HG02759 (cell line): ENCODE results near the gene SPATA4.

ENCODE experiments used
- ATAC-seq: cut with Tn5 transposase; IDR thresholded peaks from one replicate; pipeline ENCODE4 v1.9.1; 2021; ENCODE audit warnings: mild to moderate bottlenecking, moderate library complexity; ENCODE audit not compliant: unreplicated experiment

The SPATA4 gene

DNA sequence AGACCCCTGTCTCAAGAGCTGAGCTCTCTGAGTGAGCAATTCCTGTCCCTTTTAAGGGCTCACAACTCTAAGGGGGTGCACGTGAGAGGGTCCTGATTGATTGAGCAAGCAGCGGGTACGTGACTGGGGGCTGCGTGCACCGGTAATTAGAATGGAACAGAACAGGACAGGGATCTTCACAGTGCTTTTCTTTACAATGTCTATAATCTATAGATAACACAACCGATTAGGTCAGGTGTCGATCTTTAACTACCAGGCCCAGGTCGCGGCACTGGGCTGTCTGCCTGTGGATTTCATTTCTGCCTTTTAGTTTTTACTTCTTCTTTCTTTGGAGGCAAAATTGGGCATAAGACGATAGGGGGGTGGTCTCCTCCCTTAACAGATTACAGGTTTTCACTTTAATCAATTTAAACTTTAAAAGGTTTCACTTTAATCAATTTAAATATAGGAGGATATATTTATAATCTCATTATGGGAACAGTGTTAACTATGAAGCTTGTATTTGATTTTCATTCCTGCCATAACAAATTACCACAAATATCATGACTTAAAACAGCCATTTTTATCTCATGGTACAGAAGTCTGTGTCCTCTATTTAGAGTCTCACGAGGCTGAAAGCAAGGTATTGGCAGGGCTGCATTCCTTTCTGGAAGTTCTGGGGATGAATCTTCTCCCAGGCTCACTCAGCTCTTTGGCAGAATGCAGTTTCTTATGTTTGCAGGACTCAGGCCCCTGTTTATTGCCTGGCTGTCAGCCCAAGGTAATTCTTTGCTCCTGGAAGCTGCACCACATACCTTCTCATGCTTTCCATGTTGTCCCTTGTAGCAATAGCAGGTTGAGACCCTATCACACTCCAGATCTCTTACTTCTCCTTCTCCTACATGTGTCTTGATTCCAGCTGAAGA lies 5.2 kb downstream of the SPATA4 start:
- no peak for ATAC-seq

- ATAC-seq = no peak
Measured at GRCh38 chr4:176188654-176189053, 6.7 kb downstream of the SPATA4 start.

- no peak for ATAC-seq
Measured at GRCh38 chr4:176187624-176188023, 7.8 kb downstream of the SPATA4 start.

GRCh38 chr4:176186671-176187395 lies 8.6 kb downstream of the SPATA4 start:
- ATAC-seq = no peak

DNA sequence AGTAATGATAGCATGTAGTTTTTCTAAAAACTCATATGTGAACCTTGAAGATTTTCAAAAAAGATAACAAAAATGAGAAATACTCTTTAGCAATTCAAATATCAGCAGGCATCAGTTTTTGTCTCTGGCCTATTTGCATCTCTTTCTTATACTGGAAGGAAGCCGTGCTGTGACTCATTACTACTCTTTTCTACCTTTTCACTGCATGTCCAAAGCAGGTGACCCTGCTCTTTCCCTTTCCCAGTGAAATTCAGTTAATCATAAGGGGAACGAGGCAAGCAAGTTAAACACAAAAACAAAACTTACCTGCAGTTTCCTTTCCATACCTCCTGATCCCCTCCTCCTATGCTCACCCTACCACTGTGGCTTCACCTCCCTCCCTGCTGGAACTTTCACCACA lies 9.3 kb downstream of the SPATA4 start:
- no peak for ATAC-seq

DNA sequence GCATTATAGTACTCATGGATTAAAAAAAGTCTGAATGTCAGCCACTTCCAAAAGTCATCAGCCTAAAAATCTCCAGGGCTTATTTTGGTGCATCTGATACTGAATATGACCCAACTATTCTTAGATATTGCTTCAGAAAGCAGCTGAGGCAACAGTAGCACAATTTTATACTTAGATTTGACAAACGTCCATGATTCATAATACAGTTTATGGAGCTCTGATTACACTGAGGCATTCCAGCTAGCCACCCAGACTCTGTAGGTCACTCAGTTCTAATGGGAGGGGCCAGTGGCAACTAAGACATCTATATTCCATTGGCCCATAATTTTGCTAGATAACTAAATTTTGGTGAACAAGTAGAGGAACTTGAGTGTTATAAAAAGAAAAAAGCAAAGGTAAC lies 10.3 kb downstream of the SPATA4 start:
- ATAC-seq = no peak

DNA sequence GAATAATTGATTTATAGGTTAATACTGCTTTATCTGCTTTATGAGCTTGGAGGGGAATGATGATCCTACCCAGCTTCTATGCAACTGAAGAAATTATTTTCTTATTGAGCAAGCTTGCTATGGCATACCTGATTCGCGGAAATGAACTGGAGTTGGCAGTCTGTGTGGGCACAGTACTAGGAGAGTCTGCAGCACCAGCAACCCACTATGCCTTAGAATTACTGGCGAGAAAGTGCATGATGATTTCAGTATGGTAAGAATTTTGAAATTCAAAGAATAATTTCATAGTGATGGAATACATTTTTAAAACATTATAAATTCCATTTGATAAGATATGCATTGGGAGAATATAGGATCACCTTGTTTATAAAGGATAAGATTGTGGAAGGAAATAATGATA lies 32.3 kb downstream of the SPATA4 start:
- no peak for ATAC-seq

GRCh38 chr4:176156656-176157055 lies 38.7 kb downstream of the SPATA4 start:
- no peak for ATAC-seq

DNA sequence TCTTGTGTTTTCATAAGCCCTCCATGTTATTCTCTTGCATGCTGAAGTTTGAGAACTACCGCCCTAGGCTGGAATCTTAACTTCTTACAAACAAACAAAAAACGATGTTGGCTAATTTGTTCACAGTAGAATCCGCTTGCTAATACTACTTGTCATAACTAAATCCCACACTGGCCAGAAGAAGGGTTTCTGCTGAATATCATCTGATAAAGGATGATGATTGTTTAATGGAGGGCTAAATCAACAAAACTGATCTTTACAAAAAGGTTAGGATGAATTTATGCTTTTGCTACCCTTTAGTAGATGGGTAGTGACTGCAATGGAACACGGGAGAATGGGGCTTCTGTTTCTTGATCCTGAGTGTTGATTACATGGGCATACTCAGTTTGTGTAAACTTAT lies 42.3 kb downstream of the SPATA4 start:
- no peak for ATAC-seq

GRCh38 chr4:176150704-176151103 lies 44.7 kb downstream of the SPATA4 start:
- no peak for ATAC-seq

- peak; percentile 45 for ATAC-seq
Measured at GRCh38 chr4:176150356-176150682, 45.1 kb downstream of the SPATA4 start.

DNA sequence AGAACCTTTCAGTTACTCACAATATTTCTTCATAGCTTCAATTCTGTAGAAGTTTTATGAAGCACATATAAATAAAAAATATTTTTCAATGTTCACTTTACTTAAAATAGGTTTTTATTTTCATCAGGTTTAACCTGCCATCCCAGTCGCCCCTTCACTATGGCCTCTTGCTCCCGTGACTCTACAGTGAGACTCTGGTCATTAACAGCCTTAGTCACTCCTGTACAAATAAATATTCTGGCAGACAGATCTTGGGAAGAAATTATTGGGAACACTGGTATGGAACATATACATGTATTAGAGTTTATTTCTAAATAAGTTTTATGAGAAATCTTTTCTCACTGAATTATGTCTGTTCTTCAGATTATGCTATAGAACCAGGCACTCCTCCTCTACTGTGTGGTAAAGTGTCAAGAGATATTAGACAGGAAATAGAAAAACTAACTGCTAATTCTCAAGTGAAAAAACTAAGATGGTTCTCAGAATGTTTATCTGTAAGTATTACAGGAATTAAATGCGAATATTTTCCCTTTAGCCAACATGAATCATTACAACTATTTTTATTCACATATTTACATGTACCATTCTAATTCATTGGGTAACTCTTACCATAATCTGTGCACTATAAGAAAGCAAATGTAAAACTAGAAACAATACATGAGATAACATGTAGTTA lies 45.6 kb downstream of the SPATA4 start:
- ATAC-seq = no peak

GRCh38 chr4:176142253-176142652 lies 53.1 kb downstream of the SPATA4 start:
- no peak for ATAC-seq

GRCh38 chr4:176139518-176139917 lies 55.9 kb downstream of the SPATA4 start:
- no peak for ATAC-seq

DNA sequence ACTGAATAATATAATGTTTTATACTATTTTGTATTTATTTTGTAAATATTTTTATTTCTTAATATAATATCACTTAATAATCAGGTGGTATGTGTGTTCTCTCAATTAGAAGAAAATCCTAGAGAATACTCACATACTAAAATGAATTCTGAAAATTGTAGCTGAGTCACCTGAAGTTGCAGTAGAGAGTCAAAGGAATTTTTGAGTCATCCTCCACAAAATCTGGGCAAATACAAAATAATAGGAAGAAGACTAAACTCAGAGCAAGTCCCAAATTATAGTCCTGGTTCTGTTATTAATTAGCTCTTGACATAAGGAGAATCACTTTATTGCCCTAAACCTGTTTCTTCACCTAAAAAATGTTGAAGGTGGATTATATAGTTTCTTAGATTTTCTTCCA lies 57.8 kb downstream of the SPATA4 start:
- no peak for ATAC-seq

GRCh38 chr4:176134670-176135069 lies 60.7 kb downstream of the SPATA4 start:
- ATAC-seq = no peak
